Neural crest cell (in vitro differentiated cells): Measurements from ENCODE around the gene TSPEAR. TPM values are rescaled to one million over a fixed set of nuclear protein-coding genes. Genes with fewer than 3 reads are reported as not detected.

Experiments
- DNase-seq: peaks from one replicate; pipeline ENCODE4 v3.0.0; 2021; ENCODE audit warnings: low read depth, mixed read lengths, low spot score
- H3K27ac Mint-ChIP-seq: one replicate; pipeline ENCODE4 v1.8.0; 2021; ENCODE audit warnings: mild to moderate bottlenecking, mixed read lengths; ENCODE audit not compliant: unreplicated experiment
- H3K27me3 Mint-ChIP-seq: 2 replicates; pipeline ENCODE4 v1.8.0; 2021; ENCODE audit warnings: low read depth, mild to moderate bottlenecking, mixed read lengths
- H3K36me3 Mint-ChIP-seq: 2 replicates; pipeline ENCODE4 v1.8.0; 2021; ENCODE audit warnings: low read depth, mild to moderate bottlenecking, mixed read lengths
- H3K4me1 Mint-ChIP-seq: 2 replicates; pipeline ENCODE4 v1.8.0; 2021; ENCODE audit warnings: mixed read lengths
- H3K4me3 Mint-ChIP-seq: one replicate; pipeline ENCODE4 v1.8.0; 2021; ENCODE audit warnings: mild to moderate bottlenecking, mixed read lengths
- H3K9me3 Mint-ChIP-seq: 2 replicates; pipeline ENCODE4 v1.8.0; 2021; ENCODE audit warnings: mixed read lengths
- total RNA-seq: library from RNA; stranded (reverse); gene quantifications from 2 replicates; pipeline ENCODE4 v1.2.1, GENCODE V29; 2021
- TF ChIP-seq, protein P1 (sequence below): fragments of 200-600 bp; sonication (generic); conservative IDR thresholded peaks from 2 replicates; pipeline ENCODE4 v1.5.0; 2021; ENCODE audit warnings: antibody characterized with exemption, mild to moderate bottlenecking

Gene TSPEAR
- total RNA-seq, 1 donor from 2014 or later, result not detected

- TF ChIP-seq, protein P1, sequence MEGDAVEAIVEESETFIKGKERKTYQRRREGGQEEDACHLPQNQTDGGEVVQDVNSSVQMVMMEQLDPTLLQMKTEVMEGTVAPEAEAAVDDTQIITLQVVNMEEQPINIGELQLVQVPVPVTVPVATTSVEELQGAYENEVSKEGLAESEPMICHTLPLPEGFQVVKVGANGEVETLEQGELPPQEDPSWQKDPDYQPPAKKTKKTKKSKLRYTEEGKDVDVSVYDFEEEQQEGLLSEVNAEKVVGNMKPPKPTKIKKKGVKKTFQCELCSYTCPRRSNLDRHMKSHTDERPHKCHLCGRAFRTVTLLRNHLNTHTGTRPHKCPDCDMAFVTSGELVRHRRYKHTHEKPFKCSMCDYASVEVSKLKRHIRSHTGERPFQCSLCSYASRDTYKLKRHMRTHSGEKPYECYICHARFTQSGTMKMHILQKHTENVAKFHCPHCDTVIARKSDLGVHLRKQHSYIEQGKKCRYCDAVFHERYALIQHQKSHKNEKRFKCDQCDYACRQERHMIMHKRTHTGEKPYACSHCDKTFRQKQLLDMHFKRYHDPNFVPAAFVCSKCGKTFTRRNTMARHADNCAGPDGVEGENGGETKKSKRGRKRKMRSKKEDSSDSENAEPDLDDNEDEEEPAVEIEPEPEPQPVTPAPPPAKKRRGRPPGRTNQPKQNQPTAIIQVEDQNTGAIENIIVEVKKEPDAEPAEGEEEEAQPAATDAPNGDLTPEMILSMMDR, result no peak
- H3K9me3 Mint-ChIP-seq, result peaks cover under 1% of the 10 kb centered on the region
- H3K4me1 Mint-ChIP-seq, result peaks cover 13% of the 10 kb centered on the region
- no peak overlapping the region for H3K4me3 Mint-ChIP-seq
- no peak for DNase-seq
- H3K36me3 Mint-ChIP-seq, result no peaks in the 10 kb centered on the region
- H3K27ac Mint-ChIP-seq, result peak overlapping the region; percentile 30
- H3K27me3 Mint-ChIP-seq, result peaks cover 5% of the 10 kb centered on the region
These were observed 111.9 kb downstream of the TSPEAR start for GRCh38 chr21:44599264-44600029.

DNA sequence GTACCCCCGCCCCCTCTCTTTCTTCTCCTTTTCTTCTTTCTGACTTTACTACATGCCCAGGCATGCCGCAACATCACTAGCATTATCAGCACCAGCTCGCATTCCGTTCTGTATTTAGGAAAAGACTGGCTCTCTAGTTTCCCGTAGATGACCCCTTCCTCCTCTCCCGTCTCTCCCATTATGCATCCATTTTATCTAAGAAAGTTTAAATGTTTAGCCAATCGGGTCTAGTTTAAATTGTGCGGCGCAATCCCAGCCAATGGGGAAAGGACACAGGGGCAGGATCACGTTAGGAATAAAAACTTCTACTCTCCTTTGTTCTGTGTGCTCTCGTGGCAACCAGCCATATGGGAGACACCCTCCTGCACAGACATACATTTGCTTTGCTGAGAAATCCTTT, 113.3 kb downstream of the TSPEAR start:
- no peaks in the 10 kb centered on the region for H3K9me3 Mint-ChIP-seq
- H3K27ac Mint-ChIP-seq, result peak overlapping the region; percentile 69
- DNase-seq, result no peak
- TF ChIP-seq, protein P1, result no peak
- H3K36me3 Mint-ChIP-seq, result no peaks in the 10 kb centered on the region
- H3K4me1 Mint-ChIP-seq, result peaks cover 26% of the 10 kb centered on the region
- peak overlapping the region; percentile 60 for H3K4me3 Mint-ChIP-seq
- no peaks in the 10 kb centered on the region for H3K27me3 Mint-ChIP-seq

DNA sequence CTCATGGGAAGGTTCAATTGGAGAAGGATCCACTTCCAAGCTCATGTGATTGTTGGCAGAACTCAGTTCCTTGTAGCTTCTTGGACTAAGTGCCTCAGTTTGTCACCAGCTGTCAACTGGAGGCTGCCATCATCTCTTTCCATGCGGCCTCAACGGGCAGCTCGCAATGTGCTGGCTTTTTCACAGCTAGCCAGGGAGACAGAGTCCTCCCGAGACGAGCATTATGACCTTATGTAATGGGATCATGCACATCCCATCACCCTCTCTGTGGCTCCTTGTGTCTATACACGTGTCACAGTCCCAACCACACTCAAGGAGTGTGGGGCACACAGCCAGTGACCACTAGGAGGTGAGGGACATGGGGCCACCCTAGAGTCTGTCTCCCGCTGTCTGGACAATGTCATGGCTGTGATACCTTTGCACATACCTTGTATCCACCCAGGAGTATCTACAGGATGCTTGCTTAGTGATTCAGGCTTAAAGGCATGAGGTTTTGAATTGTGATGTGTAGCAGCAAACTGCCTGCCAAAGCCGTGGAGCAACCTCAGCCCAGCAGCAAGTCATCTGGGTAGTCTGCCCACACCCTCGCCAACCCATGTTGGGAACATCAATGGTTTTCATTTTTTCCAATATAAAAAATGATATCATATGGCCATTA, 115.2 kb downstream of the TSPEAR start:
- no peak overlapping the region for H3K27ac Mint-ChIP-seq

GRCh38 chr21:44595524-44595923, 115.8 kb downstream of the TSPEAR start:
- H3K4me1 Mint-ChIP-seq, result peaks cover 26% of the 10 kb centered on the region
- no peaks in the 10 kb centered on the region for H3K9me3 Mint-ChIP-seq

More for the DNA sequence above, 115.2 kb downstream of the TSPEAR start:
- H3K9me3 Mint-ChIP-seq, result no peaks in the 10 kb centered on the region
- peaks cover 26% of the 10 kb centered on the region for H3K4me1 Mint-ChIP-seq
- TF ChIP-seq, protein P1, result no peak
- no peaks in the 10 kb centered on the region for H3K27me3 Mint-ChIP-seq
- no peak overlapping the region for H3K4me3 Mint-ChIP-seq
- DNase-seq, result no peak
- H3K36me3 Mint-ChIP-seq, result no peaks in the 10 kb centered on the region

GRCh38 chr21:44594406-44594916, 116.9 kb downstream of the TSPEAR start:
- no peaks in the 10 kb centered on the region for H3K36me3 Mint-ChIP-seq
- no peak for DNase-seq
- H3K4me3 Mint-ChIP-seq, result no peak overlapping the region
- H3K9me3 Mint-ChIP-seq, result no peaks in the 10 kb centered on the region
- no peaks in the 10 kb centered on the region for H3K27me3 Mint-ChIP-seq
- TF ChIP-seq, protein P1, result no peak
- H3K4me1 Mint-ChIP-seq, result peaks cover 26% of the 10 kb centered on the region
- no peak overlapping the region for H3K27ac Mint-ChIP-seq

More at GRCh38 chr21:44595524-44595923, 115.8 kb downstream of the TSPEAR start:
- TF ChIP-seq, protein P1, result no peak
- Mint-ChIP-seq H3K36me3 (no peaks in the 10 kb centered on the region), H3K4me3 (no peak overlapping the region), H3K27me3 (no peaks in the 10 kb centered on the region), H3K27ac (no peak overlapping the region)
- no peak for DNase-seq
